SK-N-MC (cell line): ENCODE measurements around the gene NCKAP5.

Source experiments
- DNase-seq: peaks from one replicate; pipeline ENCODE4 v3.0.0-alpha.2; 2011; ENCODE audit warnings: low read depth, low spot score
- H3K27ac ChIP-seq: fragments of 200-600 bp; sonication (generic); 2 replicates; pipeline ENCODE4 v1.5.1; 2016; ENCODE audit warnings: mixed run types
- H3K36me3 ChIP-seq: fragments of 200-600 bp; sonication (generic); 2 replicates; pipeline ENCODE4 v1.6.1; 2017; ENCODE audit warnings: antibody characterized with exemption, low read length, mixed read lengths; ENCODE audit not compliant: insufficient read depth
- H3K4me3 ChIP-seq: fragments of 200-600 bp; sonication (generic); 2 replicates; pipeline ENCODE4 v1.5.1; 2016
- H3K9ac ChIP-seq: fragments of 200-600 bp; sonication (generic); 2 replicates; pipeline ENCODE4 v1.8.0; 2017; ENCODE audit warnings: mixed run types, mixed read lengths; ENCODE audit not compliant: insufficient read length
- H3K9me3 ChIP-seq: fragments of 200-600 bp; sonication (generic); 2 replicates; pipeline ENCODE4 v1.6.1; 2017; ENCODE audit warnings: low read depth, mild to moderate bottlenecking, antibody characterized with exemption, low read length, moderate library complexity, mixed read lengths
- EZH2 ChIP-seq: fragments of 200-600 bp; sonication (generic); IDR thresholded peaks from one replicate; pipeline ENCODE4 v1.6.1; 2017; ENCODE audit warnings: antibody characterized with exemption
- FOXP2 ChIP-seq: optimal IDR thresholded peaks from 2 replicates; pipeline ENCODE3; 2011; ENCODE audit warnings: mild to moderate bottlenecking, moderate library complexity; ENCODE audit not compliant: insufficient read depth; ENCODE audit errors: extremely low read length, control extremely low read depth
- POLR2AphosphoS5 ChIP-seq: IDR thresholded peaks from 2 replicates; pipeline ENCODE4 v1.6.1; 2012; ENCODE audit warnings: mild to moderate bottlenecking, low read depth, low read length, borderline replicate concordance

NCKAP5 gene

GRCh38 chr2:133296401-133296800 is 271.9 kb downstream of the NCKAP5 start:
- DNase-seq = no peak
- Histone ChIP-seq H3K9ac (no peak overlapping the region), H3K4me3 (no peak overlapping the region), H3K36me3 (no peaks in the 10 kb centered on the region), H3K27ac (no peak overlapping the region), H3K9me3 (no peaks in the 10 kb centered on the region)
- no peak for TF ChIP-seq POLR2AphosphoS5
- no peak for TF ChIP-seq FOXP2
- no peak for TF ChIP-seq EZH2

GRCh38 chr2:133293544-133294353 is 274.5 kb downstream of the NCKAP5 start:
- peak overlapping the region; percentile 51 for H3K4me3 ChIP-seq
- no peak for DNase-seq
- peak overlapping the region; percentile 38; the same call in 1 of the 2 replicates for H3K27ac ChIP-seq
- no peaks in the 10 kb centered on the region for H3K9me3 ChIP-seq
- no peak overlapping the region for H3K9ac ChIP-seq
- H3K36me3 ChIP-seq = no peaks in the 10 kb centered on the region
- no peak for TF ChIP-seq EZH2
- no peak for TF ChIP-seq POLR2AphosphoS5
- TF ChIP-seq FOXP2 = no peak

GRCh38 chr2:133292259-133292658 is 276.0 kb downstream of the NCKAP5 start:
- H3K4me3 ChIP-seq = peak overlapping the region; percentile 21; the same call in 1 of the 2 replicates
- no peaks in the 10 kb centered on the region for H3K36me3 ChIP-seq
- H3K9ac ChIP-seq = no peak overlapping the region
- peak; percentile 23; the same call in 1 of the 2 replicates for TF ChIP-seq POLR2AphosphoS5
- no peak for TF ChIP-seq FOXP2
- DNase-seq = peak; percentile 55
- no peaks in the 10 kb centered on the region for H3K9me3 ChIP-seq
- H3K27ac ChIP-seq = peak overlapping the region; percentile 73

- H3K9me3 ChIP-seq = no peaks in the 10 kb centered on the region
- no peak overlapping the region for H3K9ac ChIP-seq
- no peak for TF ChIP-seq EZH2
- no peaks in the 10 kb centered on the region for H3K36me3 ChIP-seq
- H3K27ac ChIP-seq = no peak overlapping the region
- no peak overlapping the region for H3K4me3 ChIP-seq
- DNase-seq = no peak
These were observed 280.6 kb downstream of the NCKAP5 start for GRCh38 chr2:133287709-133288108.

GRCh38 chr2:133286326-133286922 is 281.8 kb downstream of the NCKAP5 start:
- H3K9me3 ChIP-seq = no peaks in the 10 kb centered on the region
- H3K36me3 ChIP-seq = no peaks in the 10 kb centered on the region
- no peak for DNase-seq
- no peak overlapping the region for H3K4me3 ChIP-seq
- H3K9ac ChIP-seq = no peak overlapping the region
- TF ChIP-seq EZH2 = no peak
- no peak for TF ChIP-seq FOXP2
- TF ChIP-seq POLR2AphosphoS5 = no peak
- peak overlapping the region; percentile 29 for H3K27ac ChIP-seq

GRCh38 chr2:133273031-133273430 is 295.2 kb downstream of the NCKAP5 start:
- no peak for DNase-seq
- no peak overlapping the region for H3K27ac ChIP-seq
- H3K36me3 ChIP-seq = no peaks in the 10 kb centered on the region
- H3K4me3 ChIP-seq = no peak overlapping the region
- H3K9ac ChIP-seq = no peak overlapping the region
- no peaks in the 10 kb centered on the region for H3K9me3 ChIP-seq
- TF ChIP-seq FOXP2 = no peak
- no peak for TF ChIP-seq EZH2
- no peak for TF ChIP-seq POLR2AphosphoS5

- no peaks in the 10 kb centered on the region for H3K9me3 ChIP-seq
- H3K36me3 ChIP-seq = no peaks in the 10 kb centered on the region
- DNase-seq = no peak
- TF ChIP-seq POLR2AphosphoS5 (no peak), FOXP2 (no peak), EZH2 (no peak)
- no peak overlapping the region for H3K9ac ChIP-seq
- no peak overlapping the region for H3K4me3 ChIP-seq
- H3K27ac ChIP-seq = no peak overlapping the region
These were observed 297.2 kb downstream of the NCKAP5 start for GRCh38 chr2:133271105-133271504.

GRCh38 chr2:133270550-133270949 is 297.7 kb downstream of the NCKAP5 start:
- H3K36me3 ChIP-seq = no peaks in the 10 kb centered on the region
- no peaks in the 10 kb centered on the region for H3K9me3 ChIP-seq
- no peak for TF ChIP-seq POLR2AphosphoS5
- TF ChIP-seq EZH2 = no peak
- no peak for TF ChIP-seq FOXP2
- no peak for DNase-seq
- no peak overlapping the region for H3K4me3 ChIP-seq
- no peak overlapping the region for H3K9ac ChIP-seq
- H3K27ac ChIP-seq = no peak overlapping the region
